C1 segment of cervical spinal cord (tissue), 14 donors: ENCODE data around the gene TMEM41A.
"Not testable (repeated sequence)": the region's sequence is repeated elsewhere in the genome, so short reads cannot be mapped to it uniquely, and the experiment has no call there.

Experiments used
- DNase-seq, 14 donors: peaks; one replicate each; lab custom pipeline; 2025; lab: John Stamatoyannopoulos, UW

Gene TMEM41A

DNA sequence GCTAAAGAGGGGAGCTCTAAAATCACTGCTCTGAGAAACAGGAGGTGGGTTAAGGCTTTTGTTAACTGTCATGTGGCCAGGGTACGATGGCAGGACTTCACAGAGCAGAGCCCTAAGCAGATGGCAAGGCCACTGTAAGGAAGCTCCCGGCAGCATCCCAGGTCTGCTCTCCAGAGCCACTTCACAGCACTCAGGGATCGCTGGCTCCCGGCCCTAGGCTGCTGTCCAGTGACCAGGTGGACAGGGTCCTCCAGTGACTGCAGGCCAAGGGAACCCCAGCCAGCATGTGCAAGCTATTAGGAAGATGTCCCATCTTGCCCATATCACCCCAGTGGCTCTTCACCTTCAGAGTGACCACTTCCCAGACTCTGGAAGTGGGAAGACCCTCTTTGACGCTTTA lies 10.4 kb downstream of the TMEM41A start:
- DNase-seq: peak in 1 of 14 donors; percentile 85

DNA sequence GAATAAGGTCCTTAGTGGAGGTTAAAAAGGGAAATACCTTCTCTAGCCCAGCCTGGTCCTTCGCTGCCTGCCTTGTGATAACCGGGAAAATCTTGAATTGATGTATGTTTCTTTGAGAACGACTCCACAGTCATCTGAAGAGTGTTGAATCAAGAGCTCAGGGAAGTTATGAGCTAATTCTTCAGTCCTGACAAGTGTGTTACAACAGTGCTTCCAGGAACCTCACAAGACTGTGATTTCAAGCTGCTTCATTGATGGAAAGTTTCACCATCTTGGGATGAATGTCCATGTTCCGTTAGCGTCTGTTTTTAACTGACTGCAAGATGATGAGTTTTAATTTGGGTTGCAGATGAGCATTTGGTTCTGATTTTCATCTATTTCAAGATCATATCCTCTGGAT lies 12.4 kb downstream of the TMEM41A start:
- no peak for DNase-seq

DNA sequence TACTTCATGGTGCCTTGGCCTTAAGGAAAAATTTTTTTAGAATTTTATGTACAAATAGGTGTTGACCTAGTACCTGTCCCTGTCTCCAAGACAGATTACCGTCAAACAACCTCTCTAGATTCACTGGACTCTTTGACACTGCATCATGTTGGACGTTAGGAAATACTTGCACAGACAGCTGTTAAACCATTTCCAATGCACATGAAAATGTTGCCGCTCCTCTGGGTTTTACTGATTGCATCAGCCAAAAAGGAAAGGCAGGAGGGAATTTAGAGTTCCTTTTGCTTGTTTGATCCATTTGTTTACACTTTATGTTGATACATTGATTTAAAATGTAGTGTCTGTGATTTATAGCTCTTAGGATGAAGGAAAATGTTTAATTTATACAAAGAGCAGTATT lies 14.5 kb downstream of the TMEM41A start:
- no peak for DNase-seq

DNA sequence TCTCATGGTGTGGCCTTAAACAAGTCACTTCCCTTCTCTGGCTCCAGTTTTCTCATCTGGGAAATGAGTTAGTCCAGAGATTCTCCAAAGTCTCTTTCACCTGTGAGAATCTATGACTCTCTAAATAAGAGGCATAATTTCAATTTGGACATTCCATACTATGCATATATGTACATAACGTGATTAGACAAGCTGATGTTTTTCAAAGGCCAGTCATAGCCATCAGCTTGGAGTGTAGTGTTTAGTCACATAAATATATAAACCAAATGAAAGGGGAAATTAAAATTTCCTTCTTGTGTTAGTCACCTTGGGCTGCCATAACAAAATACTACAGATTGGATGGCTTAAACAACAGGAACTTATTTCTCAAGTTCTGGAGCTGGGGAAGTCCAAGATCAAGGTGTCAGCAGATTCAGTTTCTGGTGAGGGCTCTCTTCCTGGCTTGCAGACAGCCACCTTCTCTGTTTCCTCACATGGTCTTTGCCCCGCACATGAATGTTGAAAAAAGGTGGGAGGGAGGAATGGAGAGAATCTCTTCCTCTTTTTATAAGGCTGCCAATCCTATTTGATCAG lies 19.4 kb downstream of the TMEM41A start:
- no peak for DNase-seq

DNA sequence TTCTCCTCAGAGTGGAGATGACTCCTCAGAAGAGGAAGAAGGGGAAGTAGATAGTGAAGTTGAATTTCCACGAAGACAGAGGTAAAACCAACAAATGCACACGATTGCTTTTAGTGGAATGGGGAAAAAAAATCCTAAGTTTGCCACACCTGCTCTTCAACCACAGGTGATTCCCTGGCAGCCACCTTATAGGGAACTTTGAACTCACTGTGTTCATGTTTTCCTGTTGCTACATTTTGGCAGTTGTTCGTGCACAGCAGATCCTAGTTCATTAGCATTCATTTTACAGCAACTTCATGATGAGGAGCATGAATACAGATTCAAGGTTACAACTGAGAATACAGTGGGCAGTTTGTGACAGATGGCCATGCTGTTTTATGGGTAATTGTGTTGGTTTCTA lies 21.5 kb downstream of the TMEM41A start:
- no peak for DNase-seq

DNA sequence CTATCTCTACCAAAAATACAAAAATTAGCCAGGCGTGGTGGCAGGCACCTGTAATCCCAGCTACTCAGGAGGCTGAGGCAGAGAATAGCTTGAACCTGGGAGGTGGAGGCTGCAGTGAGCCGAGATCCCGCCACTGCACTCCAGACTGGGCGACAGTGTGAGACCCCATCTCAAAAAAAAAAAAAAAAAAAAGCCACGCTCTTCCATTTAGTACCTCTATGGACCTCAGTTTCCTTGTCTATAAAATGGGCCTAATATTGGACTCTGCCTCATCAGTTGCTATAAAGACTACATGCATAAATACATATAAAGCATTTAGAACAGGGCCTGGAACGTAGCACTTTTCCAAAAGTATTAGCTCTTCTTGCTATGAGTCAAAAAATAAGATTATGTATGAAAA lies 23.9 kb downstream of the TMEM41A start:
- not testable (repeated sequence) for DNase-seq

DNA sequence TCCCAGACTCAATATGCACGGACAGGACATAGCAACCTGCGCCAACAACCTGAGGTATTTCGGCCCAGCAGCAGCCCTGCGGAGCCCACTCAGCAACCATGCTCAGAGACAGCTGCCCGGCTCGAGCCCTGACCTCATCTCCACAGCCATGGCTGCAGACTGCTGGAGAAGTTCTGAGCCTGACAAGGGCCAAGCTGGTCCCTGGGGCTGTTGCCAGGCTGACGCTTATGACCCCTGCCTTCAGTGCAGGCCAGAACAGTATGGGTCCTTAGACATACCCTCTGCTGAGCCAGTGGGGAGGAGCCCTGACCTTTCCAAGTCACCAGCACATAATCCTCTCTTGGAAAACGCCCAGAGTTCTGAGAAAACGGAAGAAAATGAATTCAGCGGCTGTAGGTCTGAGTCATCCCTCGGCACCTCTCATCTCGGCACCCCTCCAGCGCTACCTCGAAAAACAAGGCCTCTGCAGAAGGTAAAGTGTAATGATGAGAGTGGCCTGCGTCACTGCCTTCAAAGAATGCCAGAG lies 25.5 kb downstream of the TMEM41A start:
- DNase-seq: peak in 1 of 14 donors; percentile 32

GRCh38 chr3:185470323-185470722 lies 28.5 kb downstream of the TMEM41A start:
- DNase-seq: no peak

- DNase-seq: no peak
Observed at GRCh38 chr3:185469542-185469941, 29.3 kb downstream of the TMEM41A start.

GRCh38 chr3:185466123-185466522 lies 32.7 kb downstream of the TMEM41A start:
- not testable (repeated sequence) for DNase-seq

DNA sequence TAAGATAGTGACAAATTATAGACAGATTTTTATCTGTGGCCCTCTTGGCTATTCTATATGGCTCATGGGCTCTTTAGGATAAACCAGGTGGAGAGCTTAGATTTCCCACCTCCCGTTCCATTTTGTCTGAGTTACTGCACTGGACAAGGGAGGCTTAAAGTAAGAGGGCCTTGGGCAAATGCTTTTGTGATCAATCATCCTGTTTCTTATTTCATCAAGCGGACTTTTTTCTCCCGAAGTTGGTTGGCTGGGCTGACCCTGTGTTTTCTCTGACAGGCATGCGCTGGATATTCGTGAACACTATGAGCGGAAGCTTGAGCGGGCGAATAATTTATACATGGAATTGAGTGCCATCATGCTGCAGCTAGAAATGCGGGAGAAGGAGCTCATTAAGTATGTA lies 33.4 kb downstream of the TMEM41A start:
- no peak for DNase-seq

- no peak for DNase-seq
Observed at GRCh38 chr3:185460719-185461350, 38.0 kb downstream of the TMEM41A start.

- no peak for DNase-seq
Observed at GRCh38 chr3:185460309-185460708, 38.5 kb downstream of the TMEM41A start.

GRCh38 chr3:185457376-185457775 lies 41.5 kb downstream of the TMEM41A start:
- no peak for DNase-seq

DNA sequence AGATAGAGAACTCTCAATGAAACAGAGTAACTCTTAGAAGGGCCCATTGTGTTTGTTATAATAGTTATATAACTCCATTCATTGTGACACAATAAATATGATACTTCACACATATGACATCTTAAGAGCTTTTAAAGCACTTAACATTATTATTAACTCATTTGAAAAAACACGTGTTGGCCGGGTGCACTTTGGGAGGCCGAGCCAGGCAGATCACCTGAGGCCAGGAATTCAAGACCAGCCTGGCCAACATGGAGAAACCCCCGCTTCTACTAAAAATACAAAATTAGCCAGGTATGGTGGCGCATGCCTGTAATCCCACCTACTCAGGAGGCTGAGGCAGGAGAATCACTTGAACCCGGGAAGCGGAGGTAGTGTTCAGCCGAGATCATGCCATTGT lies 47.4 kb downstream of the TMEM41A start:
- DNase-seq: not testable (repeated sequence)

GRCh38 chr3:185448107-185448506 lies 50.7 kb downstream of the TMEM41A start:
- DNase-seq: no peak

- DNase-seq: no peak
Observed at GRCh38 chr3:185444329-185444728, 54.5 kb downstream of the TMEM41A start.

GRCh38 chr3:185442031-185442430 lies 56.8 kb downstream of the TMEM41A start:
- no peak for DNase-seq

DNA sequence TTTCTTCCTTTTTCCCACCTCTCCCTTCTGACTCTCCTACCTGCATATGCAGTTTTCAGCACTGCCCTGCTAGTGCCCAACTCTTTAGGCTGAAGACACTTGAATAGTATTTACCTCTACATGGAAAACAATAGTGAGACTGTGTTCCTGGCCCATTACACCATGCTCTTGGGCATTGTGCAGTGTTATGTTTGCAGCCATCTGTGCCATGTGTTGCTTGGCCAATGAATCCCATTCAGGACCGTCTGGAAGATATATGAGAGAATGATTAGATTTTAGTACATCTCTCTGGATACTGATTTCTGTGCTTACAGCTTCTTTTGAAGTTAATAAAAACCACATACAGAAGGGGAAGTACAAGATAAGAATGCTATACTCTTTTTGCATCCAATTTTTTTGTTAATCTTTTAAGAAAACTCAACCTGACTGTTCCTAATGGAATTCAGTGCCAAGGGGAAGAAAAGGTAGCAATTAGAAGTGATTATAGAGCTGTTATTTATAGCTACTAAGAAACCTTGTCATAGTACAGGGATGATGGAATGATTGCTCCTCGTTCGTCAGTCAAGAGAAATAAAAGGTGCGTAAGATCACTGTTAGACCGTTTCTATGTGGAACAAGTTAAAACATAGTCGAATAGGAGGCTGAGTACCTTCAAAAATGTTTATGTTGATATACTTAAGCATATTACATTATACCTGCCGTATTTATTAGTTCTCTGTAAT lies 58.9 kb downstream of the TMEM41A start:
- peak in 7 of 14 donors; percentile 8 to 34 (median 18) for DNase-seq
